Fibroblast of villous mesenchyme (primary cell): ENCODE measurements around the gene C2CD4A. TPM values are rescaled to one million over a fixed set of nuclear protein-coding genes. Genes with fewer than 3 reads are reported as not detected.

Source experiments
- DNase-seq: peaks from one replicate; pipeline ENCODE4 v3.0.0-alpha.2; 2010; ENCODE audit warnings: low read depth
- H3K4me3 ChIP-seq: 2 replicates; pipeline ENCODE4 v1.5.1; 2011; ENCODE audit warnings: low read depth, mild to moderate bottlenecking, low read length
- CTCF ChIP-seq: IDR thresholded peaks from 2 replicates; pipeline ENCODE4 v1.5.1; 2012; ENCODE audit warnings: low read depth, mild to moderate bottlenecking, low read length; ENCODE audit not compliant: insufficient read depth
- total RNA-seq: library from RNA; depleted of rRNA; stranded (reverse); fragments of >200 nt; gene quantifications from 2 replicates; pipeline ENCODE4 v1.2.3, GENCODE V29; 2012

Gene C2CD4A
- total RNA-seq, 1 donor, result not detected

GRCh38 chr15:62103431-62103830 is 36.7 kb downstream of the C2CD4A start:
- no peak overlapping the region for H3K4me3 ChIP-seq
- no peak for TF ChIP-seq CTCF
- DNase-seq, result no peak

GRCh38 chr15:62104401-62104800 is 37.6 kb downstream of the C2CD4A start:
- H3K4me3 ChIP-seq, result no peak overlapping the region
- no peak for TF ChIP-seq CTCF
- DNase-seq, result no peak

- no peak for TF ChIP-seq CTCF
- H3K4me3 ChIP-seq, result no peak overlapping the region
- no peak for DNase-seq
Measured at GRCh38 chr15:62104846-62105245, 38.1 kb downstream of the C2CD4A start.

GRCh38 chr15:62105266-62105665 is 38.5 kb downstream of the C2CD4A start:
- H3K4me3 ChIP-seq, result no peak overlapping the region
- no peak for DNase-seq
- TF ChIP-seq CTCF, result no peak

- DNase-seq, result no peak
- TF ChIP-seq CTCF, result no peak
- no peak overlapping the region for H3K4me3 ChIP-seq
Measured at GRCh38 chr15:62106096-62106495, 39.3 kb downstream of the C2CD4A start.

- no peak overlapping the region for H3K4me3 ChIP-seq
- no peak for DNase-seq
- TF ChIP-seq CTCF, result no peak
Measured at GRCh38 chr15:62107571-62108121, 40.9 kb downstream of the C2CD4A start.

GRCh38 chr15:62108411-62108810 is 41.6 kb downstream of the C2CD4A start:
- no peak for DNase-seq
- H3K4me3 ChIP-seq, result no peak overlapping the region
- no peak for TF ChIP-seq CTCF
